HG03060 (cell line): ENCODE data around the gene NCL.
"Not testable (repeated sequence)": the region's sequence is repeated elsewhere in the genome, so short reads cannot be mapped to it uniquely, and the experiment has no call there.

Experiments
- ATAC-seq: cut with Tn5 transposase; IDR thresholded peaks from one replicate; pipeline ENCODE4 v1.9.1; 2021; ENCODE audit warnings: low read depth, moderate number of reproducible peaks; ENCODE audit not compliant: unreplicated experiment

Gene NCL

DNA sequence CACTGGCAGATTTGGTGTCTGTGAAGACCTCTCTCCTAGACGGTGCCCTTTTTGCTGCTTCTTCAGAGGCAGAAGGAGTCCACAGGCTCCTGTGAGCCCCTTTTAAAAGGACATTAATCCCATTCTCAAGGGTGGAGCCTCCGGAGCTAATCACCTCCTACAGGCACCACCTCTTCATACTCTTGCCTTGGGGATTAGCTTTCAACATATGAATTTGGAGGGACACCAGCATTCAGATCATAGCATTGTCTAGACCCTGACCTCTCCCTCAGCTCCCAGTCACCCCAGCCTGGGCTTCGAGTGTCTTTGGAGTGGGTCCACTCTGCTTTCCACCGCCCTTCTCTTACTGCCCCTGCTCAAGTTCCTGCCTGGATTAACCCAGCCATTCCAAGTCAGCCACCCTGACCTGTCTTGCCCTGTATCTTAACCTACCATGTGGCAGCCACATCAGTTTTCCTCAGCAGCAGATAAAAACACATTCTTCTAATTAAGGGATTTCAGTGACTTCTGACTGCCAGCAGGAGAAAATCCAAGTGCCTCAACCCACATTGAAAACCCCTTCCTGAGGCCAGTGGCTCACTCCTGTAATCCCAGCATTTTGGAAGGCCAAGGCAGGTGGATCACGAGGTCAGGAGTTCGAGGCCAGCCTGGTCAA is 6.1 kb upstream of the NCL start:
- ATAC-seq: no peak

DNA sequence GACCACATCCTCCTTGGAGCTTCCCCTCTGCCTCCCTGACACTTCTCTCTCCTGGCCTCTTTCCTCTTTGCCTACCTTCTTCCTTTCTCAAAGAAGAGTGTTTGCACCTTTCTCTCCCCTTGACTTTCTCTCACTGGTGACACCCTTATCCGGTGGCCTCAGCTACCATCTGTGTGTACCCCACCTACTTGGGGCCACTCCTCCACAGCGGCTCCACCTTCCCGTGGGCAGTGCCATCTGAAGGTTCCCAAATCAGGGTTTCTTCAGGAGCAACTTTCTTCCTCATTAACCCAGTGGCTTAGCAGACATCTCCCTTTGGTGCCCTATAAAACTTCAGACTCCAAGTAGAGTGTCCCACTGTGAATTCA is 5.3 kb upstream of the NCL start:
- ATAC-seq: no peak

DNA sequence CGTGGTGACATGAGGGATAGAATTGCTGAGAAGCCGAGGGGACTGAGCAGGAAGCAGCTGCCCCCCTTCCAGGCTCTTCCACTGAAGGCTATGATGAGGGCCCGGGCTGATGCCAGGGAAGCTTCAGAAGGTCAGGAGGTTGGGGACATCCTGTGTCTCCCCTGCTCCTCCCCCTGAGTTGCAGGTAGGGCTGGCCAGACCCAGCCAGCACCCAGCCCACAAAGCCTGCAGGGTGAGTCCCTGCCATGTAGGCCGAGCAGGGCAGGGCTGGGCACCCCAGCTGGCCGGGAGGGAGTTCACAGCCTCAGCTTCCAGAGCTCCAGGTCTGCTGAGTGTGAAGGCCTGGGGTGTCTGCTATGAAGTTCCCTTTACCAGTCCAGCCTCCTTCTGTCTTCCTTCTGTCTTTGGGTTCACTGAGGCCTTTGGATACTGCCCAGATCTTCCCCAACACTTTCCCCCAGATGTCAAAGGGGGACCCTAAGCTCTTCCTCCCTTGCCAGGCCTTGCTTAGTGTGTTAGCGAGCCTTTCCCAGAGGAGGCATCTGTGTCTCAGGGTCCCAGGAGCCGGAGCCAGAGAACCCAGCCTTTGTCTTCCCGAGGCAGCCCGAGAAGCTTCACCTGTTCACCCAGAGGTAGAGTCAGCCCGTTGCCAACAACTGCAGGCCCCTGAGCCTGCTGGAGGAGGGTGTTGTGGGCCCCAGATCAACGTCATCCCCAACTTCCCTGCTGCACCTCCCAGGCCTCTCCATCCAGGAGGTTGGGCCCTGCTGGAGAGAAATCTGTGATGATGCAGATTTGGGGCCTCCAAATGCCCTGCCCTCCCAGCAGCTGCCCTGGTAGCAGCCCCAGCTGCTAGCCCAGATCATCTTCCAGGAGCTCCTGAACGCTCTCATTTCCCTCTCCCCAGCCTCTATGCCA is 3.6 kb upstream of the NCL start:
- ATAC-seq: no peak

DNA sequence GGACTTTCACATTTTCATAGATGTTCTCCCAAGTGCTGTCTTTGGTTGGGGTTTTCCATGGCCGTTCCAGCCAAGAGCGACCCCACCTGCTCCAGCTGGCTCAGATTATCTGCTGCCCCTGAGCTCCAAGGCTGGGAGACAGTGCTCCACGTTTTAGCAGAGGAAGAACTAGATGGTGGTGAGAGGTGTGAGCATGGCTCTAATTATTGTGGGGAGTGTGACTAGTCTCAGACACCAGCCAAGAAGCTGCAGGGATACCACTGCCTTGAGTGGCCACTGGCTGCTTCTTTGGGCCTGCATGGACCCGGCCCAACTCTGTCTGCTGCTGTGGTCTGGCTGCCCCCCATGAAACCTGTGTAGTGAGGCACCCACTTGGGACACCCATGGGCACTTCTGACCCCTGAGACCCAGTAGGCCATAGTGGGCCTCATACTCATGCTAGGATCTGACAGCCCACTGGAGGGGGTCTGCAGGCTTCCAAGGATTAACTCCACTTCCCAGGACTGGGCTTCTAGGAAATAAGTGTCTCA is 2.8 kb upstream of the NCL start:
- no peak for ATAC-seq

DNA sequence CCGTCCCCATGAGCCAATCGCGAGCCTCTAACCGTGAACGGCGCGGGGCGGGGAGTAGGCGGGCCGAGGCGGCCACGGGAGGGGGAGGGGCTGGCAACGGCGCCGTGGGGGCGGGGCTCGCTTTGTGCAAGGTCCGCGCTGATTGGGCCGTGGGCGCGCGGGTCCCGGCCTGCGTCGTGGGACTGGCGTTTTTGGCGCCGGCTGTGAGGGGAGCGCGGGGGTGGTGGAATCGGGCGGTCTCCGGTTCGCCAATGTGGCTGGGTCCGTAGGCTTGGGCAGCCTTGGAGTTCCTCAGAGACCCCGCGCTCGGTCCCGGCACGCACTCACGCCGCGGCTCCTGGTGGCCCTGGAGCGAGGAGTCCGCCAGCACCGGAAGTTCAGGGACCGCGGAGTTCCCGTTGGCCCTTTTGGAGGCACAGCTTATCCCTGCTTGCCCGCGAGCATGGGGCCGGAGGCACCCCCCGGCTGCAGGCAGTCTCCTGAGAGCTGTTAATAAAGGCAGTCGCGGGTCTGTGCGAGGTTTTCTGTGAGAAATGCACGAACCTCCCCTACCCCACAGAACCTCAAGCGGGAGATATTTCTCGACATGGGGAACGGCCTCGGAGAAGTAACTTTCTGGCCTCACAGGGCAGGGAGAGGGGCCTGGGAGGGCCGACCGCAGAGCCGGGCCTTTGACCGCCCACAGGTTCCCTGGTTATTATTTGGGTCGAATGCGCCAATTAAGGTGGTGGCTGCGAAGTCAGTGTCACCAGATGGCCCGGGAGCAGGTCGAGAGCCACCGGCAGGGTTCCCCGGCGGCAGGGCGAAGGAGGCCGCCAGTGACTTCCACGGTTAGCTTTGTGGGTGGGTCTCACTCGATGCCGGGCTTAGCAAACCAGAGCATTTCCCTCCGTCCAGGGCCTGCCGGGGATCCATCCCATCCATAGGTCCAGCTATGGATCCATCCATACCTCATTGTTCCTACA is 574 bp upstream of the NCL start:
- ATAC-seq: no peak

DNA sequence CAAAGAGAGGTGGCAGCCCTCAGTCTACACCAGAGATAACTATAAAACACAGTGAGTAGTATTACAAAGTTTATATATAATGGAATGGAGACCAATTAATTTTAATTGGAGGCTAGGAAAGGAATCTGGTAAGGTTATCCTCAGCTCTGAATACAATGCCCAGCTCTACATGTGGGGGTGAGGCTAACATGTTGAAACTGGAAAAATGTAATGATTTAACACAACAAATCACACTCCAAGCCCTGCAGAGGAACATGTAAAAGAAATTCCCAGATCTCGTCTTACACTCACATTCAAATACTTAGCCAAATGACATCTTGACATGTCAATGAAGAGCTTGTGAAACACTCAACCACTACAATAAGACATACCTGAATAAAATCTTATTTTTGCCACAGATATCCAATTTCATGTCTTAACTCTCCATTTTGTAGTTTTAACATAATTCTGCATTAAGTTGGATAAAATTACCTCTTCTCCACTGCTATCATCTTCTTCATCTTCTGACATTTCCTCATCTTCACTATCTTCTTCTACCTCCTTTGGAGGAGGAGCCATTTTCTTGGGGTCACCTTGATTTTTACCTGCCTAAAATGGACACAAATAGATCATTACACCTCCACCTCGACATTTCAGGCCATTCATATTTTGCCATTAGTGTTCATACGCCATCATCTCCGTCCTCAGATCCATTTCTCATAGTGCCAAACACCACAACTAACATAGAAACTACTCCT is 1.4 kb downstream of the NCL start:
- ATAC-seq: no peak

DNA sequence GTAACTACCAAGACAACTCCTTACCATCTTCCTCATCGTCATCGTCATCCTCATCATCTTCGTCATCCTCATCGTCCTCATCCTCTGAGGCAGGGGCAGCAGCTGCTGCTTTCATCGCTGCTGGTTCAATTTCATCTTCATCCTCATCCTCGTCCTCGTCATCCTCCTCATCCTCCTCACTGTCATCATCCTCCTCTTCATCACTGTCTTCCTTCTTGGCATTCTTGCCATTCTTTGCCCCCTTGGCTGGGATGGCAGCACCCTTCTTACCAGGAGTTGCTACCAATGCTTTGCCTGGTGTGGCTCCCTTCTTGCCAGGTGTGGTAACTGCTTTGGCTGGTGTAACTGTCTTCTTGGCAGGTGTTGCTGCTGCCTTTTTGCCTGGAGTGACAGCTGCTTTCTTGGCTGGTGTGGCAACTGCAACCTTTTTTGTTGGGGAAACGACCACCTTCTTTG is 2.7 kb downstream of the NCL start:
- no peak for ATAC-seq

DNA sequence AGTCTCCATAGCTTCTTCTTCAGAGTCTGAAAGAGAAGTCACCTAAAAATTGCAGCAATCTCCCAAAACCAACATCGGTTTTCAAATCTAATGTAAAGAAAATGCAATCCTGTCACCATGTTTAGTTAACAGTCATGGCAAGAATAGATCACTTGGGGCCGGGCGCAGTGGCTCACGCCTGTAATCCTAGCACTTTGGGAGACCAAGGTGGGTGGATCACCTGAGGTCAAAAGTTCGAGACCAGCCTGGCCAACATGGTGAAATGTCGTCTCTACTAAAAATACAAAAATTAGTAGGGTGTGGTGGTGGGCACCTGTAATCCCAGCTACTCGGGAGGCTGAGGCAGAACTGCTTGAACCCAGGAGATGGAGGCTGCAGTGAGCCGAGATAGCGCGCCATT is 3.4 kb downstream of the NCL start:
- not testable (repeated sequence) for ATAC-seq

DNA sequence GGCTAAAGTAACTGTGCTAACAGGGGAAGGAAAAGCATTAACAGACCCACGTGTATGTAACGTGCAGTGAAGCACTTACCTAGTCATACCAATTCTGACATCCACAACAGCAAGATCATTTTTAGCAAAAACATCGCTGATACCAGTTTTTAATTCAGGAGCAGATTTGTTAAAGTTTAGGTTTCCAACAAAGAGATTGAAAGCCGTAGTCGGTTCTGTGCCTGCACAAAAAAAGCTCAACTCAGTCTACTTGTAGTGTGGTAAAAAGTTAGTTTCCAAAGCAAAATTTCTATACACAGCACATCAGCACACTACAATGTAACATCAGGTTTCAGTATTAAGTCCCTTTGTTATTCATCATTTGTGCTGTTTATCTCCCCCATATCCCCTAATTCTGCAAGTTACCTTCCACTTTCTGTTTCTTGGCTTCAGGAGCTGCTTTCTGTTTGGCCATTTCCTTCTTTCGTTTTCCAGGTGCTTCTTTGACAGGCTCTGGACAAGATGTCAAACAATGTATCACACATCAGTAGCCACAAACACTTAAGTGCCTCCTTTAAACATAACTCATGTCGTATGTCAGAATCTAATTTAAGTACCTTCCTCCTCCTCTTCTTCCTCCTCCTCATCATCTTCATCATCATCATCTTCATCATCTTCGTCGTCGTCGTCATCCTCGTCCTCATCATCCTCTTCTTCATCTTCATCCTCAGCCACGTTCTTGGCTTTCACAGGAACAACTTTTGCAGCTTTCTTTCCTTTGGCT is 4.0 kb downstream of the NCL start:
- no peak for ATAC-seq

DNA sequence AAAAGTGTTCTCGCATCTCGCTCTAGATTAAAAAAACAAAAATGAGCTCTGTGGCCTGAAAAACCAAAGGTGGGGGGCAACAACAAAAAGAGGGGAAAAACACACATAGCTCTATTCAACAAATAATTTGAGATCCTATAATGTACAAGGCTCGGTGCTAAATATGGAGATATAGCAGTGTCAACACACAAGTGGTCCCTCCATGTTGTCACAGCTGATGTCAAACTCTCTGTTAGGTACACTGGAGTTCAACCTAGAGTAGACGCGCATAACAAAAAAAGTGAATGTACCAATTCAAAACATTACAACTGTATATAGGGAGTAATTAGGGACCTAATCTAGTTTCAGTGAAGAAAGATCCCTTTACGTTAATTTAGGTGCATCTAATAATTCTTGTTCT is 5.9 kb downstream of the NCL start:
- no peak for ATAC-seq

DNA sequence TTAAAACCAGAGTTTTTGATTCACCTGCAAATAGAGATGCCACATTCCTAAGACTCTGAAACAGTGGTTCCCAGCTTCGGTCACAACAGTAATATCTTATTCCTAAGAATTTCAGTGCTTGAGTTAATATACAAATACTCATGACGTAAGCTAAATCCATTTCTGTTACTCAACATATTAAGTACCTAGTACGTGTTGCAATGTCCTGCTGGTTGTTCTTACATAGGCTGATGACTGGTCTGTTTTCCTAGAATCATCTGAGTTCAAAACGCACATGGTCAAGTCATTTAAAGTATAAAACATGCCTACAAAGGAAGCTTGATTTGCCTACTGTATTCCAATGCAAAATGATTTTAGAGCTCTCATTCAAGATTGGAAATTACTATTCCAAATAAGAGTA is 7.2 kb downstream of the NCL start:
- ATAC-seq: no peak

DNA sequence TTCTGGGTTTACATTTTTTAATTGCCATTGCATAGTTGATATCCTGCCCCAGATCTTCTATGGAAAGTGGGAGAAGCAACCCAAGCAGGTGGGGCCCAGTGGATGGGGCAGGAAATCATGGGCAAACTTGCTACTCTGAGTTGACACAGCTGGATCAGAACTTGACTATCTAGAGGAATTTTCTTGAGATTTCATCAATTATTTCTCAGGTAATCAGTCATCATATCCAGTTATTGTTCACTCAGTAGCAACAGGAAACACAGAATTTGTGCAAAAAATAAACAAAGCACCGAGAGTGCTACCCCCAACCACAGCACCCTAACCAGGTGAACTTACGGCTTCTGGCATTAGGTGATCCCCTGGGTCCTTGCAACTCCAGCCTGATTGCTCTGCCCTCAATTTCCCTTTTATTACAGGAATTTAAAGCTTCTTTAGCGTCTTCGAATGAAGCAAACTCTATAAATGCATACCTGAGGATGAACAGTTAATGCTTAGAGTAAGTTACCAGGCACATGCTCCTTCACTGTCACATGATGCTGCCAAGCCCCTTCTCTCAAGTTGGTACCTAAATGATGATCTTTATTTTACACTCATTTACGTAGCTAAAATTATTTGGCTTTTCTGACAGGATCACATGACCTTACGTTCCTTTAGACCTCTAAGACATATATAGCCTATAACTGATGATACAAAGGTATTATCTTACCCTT is 7.8 kb downstream of the NCL start:
- ATAC-seq: no peak

DNA sequence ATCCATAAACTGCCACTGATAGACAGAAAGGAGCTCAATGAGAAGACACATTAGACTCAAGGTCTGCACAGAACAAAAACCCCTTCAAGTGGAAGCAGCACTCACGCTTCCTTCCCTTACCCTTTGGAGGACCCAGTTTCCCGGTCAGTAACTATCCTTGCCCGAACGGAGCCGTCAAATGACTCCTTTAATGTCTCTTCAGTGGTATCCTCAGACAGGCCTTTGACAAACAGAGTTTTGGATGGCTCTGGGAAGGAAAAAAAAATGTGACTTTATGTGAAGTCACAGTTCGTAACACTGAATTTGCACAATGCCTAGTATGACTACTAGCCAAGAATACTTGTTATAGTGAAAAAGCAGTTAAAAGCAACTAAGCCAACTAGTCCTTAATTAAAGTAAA is 8.4 kb downstream of the NCL start:
- ATAC-seq: no peak

DNA sequence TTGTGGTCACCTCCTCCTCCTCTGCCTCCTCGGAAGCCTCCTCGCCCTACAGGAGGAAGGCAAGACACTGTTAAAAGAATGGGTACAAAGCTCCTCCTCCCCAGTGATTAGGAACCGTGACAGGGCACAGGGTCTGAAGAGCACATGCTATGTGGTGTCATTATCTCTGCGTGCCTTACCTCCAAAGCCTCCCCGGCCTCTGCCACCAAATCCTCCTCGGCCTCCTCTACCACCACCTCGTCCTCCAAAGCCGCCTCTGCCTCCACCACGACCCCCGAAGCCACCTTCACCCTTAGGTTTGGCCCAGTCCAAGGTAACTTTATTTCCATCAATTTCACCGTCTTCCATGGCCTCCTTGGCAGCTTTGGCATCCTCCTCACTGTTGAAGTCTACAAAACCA is 9.1 kb downstream of the NCL start:
- ATAC-seq: no peak

DNA sequence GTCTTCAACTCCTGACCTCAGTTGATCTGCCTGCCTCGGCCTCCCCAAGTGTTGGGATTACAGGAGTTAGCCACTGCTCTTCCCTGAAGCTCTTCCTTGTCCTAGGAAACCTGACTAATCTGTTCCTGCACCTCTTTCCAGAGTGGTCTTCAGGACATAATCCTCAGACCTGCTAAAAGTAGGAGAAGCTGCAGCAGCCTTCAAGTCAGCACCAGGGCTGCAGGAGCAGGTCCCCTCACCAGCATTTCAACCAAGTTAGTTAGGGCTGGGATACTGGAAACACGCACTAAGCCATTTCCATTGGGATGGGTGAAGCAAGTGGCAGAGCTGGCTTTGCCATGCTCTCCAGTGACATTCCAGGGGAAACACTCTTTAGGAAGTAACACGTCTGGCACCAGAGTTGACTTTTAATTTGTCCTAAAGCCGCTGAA is 9.9 kb downstream of the NCL start:
- no peak for ATAC-seq

DNA sequence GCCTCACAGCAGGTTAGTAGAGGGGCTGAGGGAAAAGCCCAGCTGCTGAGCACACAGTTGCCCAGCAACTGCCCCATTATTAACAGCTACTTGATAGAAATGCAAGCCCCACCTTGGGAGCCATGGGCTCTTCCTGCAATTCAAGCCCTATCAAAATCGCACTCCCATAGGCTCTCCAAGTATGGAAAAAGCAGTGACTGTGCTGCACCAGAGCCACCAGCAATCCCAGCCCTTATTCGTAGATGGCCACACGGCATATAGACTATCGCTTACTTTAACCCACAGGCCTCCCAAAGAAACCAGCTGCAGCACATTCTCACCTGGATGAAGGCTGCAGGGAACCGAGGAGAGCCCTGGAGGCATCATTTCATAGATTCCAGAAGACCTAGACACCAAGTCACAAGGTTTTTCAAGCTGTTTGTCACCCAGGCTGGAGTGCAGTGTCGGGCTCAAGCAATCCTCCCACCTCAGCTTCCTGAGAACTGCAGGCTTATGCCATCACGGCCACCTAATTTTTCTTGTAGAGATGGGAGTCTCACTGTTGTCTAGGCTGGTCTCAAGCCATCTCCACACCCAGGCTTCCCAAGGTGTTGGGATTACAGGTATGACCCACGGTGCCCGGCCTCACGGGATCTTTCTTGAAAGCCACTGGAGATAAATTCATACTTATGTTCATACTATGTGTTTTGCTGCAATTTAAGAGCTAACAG is 11.3 kb downstream of the NCL start:
- no peak for ATAC-seq

DNA sequence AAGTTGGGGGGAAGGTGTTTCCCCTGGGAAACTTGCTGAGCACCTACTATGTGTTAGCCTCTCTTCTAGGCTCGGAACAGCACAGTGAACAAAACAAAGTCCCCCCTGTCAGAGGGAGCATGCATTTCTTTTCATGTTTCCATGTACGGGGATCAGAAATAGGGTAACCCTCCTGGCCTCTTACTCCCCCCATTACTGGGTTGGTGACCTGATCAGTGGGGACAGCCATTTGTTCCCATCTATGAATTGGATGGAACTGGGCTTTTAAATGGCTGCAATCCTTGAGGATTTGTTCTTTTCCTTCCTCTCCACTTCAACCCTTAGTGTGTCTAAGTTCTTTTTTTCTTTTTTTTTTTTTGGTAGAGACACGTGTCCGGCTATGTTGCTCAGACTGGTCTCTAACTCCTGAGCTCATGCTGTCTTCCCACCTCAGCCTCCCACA is 13.7 kb downstream of the NCL start:
- ATAC-seq: no peak

DNA sequence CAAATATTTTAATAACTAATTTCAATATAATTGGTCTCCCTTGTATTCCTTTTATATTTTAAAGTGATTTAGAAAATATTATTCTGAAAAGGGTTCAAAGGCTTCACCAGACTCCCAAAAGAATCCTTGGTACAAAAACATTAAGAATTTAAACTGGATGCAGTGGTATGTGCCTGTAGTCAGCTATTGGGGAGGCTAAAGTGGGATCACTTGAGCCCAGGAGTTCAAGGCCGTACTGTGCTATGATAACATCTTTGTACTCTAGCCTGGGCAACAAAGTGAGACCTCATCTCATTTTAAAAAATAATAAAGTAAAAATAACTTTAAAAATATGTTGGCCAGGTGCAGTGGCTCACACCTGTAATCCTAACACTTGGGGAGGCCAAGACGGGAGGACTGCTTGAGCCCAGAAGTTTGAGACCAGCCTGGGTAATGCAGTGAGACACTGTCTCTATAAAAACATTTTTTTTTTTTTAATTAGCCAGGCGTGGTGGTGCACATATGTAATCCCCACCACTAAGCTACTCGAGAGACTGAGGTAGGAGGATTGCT is 14.7 kb downstream of the NCL start:
- no peak for ATAC-seq
